RWPE2 (cell line): ENCODE data around the gene CLEC3A.

Experiments
- ATAC-seq: fragments of 200-7000 bp; cut with Tn5 transposase; 3 replicates; pipeline ENCODE4 v1.9.1; 2021; ENCODE audit warnings: low read depth
- DNase-seq: peaks from one replicate; pipeline ENCODE4 v3.0.0-alpha.2; 2020; ENCODE audit warnings: low spot score
- H3K27ac ChIP-seq: fragments of 450-650 bp; 2 replicates; pipeline ENCODE4 v1.5.1; 2017; ENCODE audit warnings: mild to moderate bottlenecking; ENCODE audit not compliant: poor library complexity, severe bottlenecking
- H3K27me3 ChIP-seq: fragments of 250-450 bp; sonication (Bioruptor Pico); 2 replicates; pipeline ENCODE4 v1.5.1; 2021; ENCODE audit warnings: mild to moderate bottlenecking, moderate library complexity; ENCODE audit not compliant: insufficient read depth, poor library complexity, severe bottlenecking
- H3K36me3 ChIP-seq: fragments of 250-450 bp; sonication (Bioruptor Pico); 2 replicates; pipeline ENCODE4 v1.5.1; 2020; ENCODE audit warnings: low read depth, mild to moderate bottlenecking, moderate library complexity
- H3K4me1 ChIP-seq: fragments of 250-450 bp; sonication (Bioruptor Pico); 2 replicates; pipeline ENCODE4 v1.5.1; 2021; ENCODE audit warnings: mild to moderate bottlenecking, moderate library complexity; ENCODE audit not compliant: insufficient read depth, poor library complexity, severe bottlenecking
- H3K4me3 ChIP-seq: fragments of 250-450 bp; sonication (Bioruptor Pico); 2 replicates; pipeline ENCODE4 v1.5.1; 2021; ENCODE audit warnings: mild to moderate bottlenecking, moderate library complexity; ENCODE audit not compliant: severe bottlenecking
- H3K9me3 ChIP-seq: fragments of 250-450 bp; sonication (Bioruptor Pico); 2 replicates; pipeline ENCODE4 v1.5.1; 2021; ENCODE audit warnings: mild to moderate bottlenecking, moderate library complexity; ENCODE audit not compliant: severe bottlenecking
- TF ChIP-seq, protein P1 (sequence below): fragments of 450-650 bp; IDR thresholded peaks from one replicate; pipeline ENCODE4 v1.5.1; 2017; ENCODE audit warnings: mild to moderate bottlenecking, moderate library complexity; ENCODE audit not compliant: poor library complexity, severe bottlenecking

Gene CLEC3A

DNA sequence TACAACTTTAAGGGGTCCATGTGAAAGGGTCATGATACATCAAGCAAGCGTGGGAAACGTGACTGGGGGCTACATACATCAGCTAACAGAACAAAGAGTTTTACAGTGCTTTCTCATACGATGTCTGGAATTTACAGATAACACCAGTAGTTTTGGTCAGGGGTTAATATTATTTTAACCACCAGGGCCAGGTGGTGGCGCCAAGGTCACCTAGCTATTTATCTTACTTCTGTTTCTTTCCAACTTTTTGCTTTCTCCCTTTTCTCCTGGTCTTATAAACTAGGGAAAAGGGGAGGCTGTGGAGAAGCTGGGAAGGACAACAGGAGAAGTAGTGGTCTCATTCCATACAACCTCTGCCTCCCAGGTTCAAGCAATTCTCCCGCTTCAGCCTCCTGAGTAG, 37.9 kb downstream of the CLEC3A start:
- Histone ChIP-seq H3K4me1 (no peaks in the 10 kb centered on the region), H3K9me3 (no peaks in the 10 kb centered on the region), H3K36me3 (no peaks in the 10 kb centered on the region), H3K27me3 (peaks cover 5% of the 10 kb centered on the region), H3K27ac (no peak overlapping the region), H3K4me3 (no peak overlapping the region)
- TF ChIP-seq, protein P1, sequence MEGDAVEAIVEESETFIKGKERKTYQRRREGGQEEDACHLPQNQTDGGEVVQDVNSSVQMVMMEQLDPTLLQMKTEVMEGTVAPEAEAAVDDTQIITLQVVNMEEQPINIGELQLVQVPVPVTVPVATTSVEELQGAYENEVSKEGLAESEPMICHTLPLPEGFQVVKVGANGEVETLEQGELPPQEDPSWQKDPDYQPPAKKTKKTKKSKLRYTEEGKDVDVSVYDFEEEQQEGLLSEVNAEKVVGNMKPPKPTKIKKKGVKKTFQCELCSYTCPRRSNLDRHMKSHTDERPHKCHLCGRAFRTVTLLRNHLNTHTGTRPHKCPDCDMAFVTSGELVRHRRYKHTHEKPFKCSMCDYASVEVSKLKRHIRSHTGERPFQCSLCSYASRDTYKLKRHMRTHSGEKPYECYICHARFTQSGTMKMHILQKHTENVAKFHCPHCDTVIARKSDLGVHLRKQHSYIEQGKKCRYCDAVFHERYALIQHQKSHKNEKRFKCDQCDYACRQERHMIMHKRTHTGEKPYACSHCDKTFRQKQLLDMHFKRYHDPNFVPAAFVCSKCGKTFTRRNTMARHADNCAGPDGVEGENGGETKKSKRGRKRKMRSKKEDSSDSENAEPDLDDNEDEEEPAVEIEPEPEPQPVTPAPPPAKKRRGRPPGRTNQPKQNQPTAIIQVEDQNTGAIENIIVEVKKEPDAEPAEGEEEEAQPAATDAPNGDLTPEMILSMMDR: no peak
- DNase-seq (no peak), ATAC-seq (no peak)

DNA sequence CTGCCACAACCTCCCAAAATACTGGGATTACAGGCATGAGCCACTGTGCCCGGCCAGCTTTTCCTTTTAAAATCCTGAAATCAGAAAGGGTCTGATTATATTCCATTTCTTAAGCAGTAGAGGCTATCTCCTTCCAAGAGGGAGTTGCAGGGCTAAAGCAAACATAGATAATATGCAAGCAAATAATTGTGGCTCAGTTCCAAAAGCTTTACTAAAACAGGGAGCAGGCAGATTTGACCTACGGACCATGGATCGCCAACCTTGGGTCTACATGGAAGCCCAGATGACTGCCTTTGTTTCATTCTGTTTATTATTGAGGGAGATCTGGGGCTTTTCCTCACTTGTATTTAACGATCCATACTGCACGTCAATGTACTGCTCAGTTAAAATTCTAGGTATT, 38.5 kb downstream of the CLEC3A start:
- DNase-seq (no peak), ATAC-seq (no peak)
- TF ChIP-seq, protein P1: no peak
- Histone ChIP-seq H3K4me3 (no peak overlapping the region), H3K36me3 (no peaks in the 10 kb centered on the region), H3K9me3 (no peaks in the 10 kb centered on the region), H3K27me3 (peaks cover 5% of the 10 kb centered on the region), H3K4me1 (no peaks in the 10 kb centered on the region), H3K27ac (no peak overlapping the region)

DNA sequence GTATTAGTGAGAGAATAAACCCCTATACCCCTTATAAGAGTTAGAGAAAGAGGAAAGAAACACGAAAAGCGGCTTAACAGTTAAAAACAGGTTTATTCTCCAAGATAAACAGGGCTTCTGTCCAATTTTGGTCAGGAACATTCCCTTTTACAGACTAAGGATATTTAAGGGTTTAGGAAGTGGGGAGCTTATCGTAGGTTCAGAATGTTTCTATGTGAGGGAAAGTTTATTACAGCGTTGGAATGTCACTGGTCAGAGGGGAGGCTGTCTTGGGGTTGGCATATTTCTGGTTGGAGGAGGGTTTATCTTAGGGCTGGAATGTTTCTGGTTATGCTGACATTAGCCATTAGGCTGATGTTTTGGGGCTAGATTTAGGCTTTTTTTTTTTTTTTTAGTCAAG, 43.0 kb downstream of the CLEC3A start:
- peaks cover 5% of the 10 kb centered on the region for H3K27me3 ChIP-seq

DNA sequence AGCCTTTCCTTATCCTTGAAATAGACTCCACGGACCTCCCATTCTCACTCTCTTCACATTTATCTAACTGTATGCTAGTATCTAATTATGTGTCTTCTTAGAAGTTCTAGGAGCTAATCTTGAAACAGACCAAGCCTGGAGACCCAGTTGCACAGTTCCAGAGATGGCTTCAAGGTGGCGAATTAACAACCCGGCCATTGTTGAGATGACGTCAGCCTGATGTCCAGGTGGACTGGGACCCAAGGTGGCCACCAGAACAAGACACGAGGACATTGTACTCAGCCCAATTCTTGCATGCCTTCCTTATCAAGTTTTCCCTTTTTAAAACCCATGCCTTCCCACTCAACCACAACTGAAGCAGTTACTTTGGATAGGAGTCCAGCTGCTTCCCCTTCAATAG, 47.6 kb downstream of the CLEC3A start:
- Histone ChIP-seq H3K36me3 (no peaks in the 10 kb centered on the region), H3K27ac (no peak overlapping the region), H3K4me3 (no peak overlapping the region), H3K27me3 (peaks cover 3% of the 10 kb centered on the region), H3K4me1 (no peaks in the 10 kb centered on the region), H3K9me3 (no peaks in the 10 kb centered on the region)
- ATAC-seq (no peak), DNase-seq (no peak)
- TF ChIP-seq, protein P1: no peak

More for the DNA sequence above, 43.0 kb downstream of the CLEC3A start:
- TF ChIP-seq, protein P1: no peak
- no peak overlapping the region for H3K27ac ChIP-seq
- DNase-seq (no peak), ATAC-seq (no peak)
- H3K9me3 ChIP-seq: no peaks in the 10 kb centered on the region
- H3K4me3 ChIP-seq: no peak overlapping the region
- no peaks in the 10 kb centered on the region for H3K36me3 ChIP-seq
- H3K4me1 ChIP-seq: no peaks in the 10 kb centered on the region

DNA sequence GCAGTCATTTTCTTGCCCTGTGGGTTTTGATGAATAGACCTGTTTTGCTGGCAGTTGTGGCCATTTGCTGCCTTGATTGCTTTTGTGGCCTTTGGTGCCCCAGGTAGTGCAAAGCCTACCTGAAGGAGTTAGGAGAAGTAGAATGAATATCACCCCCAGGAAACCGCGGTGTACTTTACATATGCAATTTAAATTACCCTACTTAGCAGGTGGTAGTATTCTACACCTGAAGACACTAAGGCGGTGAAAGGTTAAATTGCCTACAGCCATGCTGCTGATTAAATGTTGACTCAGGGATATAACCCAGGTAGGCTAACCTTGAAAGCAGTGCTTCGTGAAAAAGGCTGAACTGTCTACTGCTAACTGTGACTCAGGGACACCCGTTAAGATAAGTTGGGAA, 49.9 kb downstream of the CLEC3A start:
- DNase-seq: no peak
- H3K27me3 ChIP-seq: no peaks in the 10 kb centered on the region
- no peaks in the 10 kb centered on the region for H3K36me3 ChIP-seq
- TF ChIP-seq, protein P1: no peak
- 0 out of 3 replicates have a peak, but pooled peaks have one; percentile 49 for ATAC-seq
- no peak overlapping the region for H3K4me3 ChIP-seq
- H3K27ac ChIP-seq: no peak overlapping the region
- no peaks in the 10 kb centered on the region for H3K4me1 ChIP-seq
- H3K9me3 ChIP-seq: no peaks in the 10 kb centered on the region
